NB4 (cell line): ENCODE data around the gene CROCC.
A peak's percentile ranks its signal among the peaks of the same experiment; 100 is the strongest.
"Not testable (repeated sequence)": the region's sequence is repeated elsewhere in the genome, so short reads cannot be mapped to it uniquely, and the experiment has no call there.

Experiments used
- DNase-seq: peaks from one replicate; pipeline ENCODE4 v3.0.0; 2010; ENCODE audit warnings: low read depth
- H3K4me3 ChIP-seq: one replicate; pipeline ENCODE4 v1.5.1; 2011; ENCODE audit warnings: mild to moderate bottlenecking, low read depth, low read length, moderate library complexity
- CTCF ChIP-seq: IDR thresholded peaks from one replicate; pipeline ENCODE4 v1.5.1; 2012; ENCODE audit warnings: low read depth, low read length
- MAX ChIP-seq: IDR thresholded peaks from 2 replicates; pipeline ENCODE4 v1.6.1; 2011; ENCODE audit warnings: low read depth, low read length
- MYC ChIP-seq: IDR thresholded peaks from 2 replicates; pipeline ENCODE4 v1.6.1; 2011; ENCODE audit warnings: low read depth, low read length
- POLR2A ChIP-seq: IDR thresholded peaks from 2 replicates; pipeline ENCODE4 v1.6.1; 2011; ENCODE audit warnings: mild to moderate bottlenecking; ENCODE audit not compliant: insufficient read length; ENCODE audit errors: extremely low read depth

Gene CROCC

DNA sequence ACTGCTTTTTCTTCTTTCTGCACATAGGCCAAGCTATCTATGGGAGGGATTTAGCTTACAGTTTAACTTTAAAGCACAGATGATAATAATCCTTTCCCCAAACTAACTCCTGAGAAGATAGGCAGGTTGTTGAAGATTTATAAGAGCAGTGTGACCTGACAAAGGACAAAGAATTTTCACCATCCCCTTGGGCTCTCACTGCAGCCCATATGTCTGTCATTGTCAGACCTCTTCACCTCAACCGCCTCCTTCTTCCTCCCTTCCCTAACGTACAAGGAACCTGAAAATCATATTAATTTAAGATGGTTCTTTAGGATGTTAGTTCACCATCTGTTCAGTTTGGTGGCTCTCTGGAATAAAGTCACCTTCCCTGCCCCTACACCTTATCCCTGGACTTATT, 21.0 kb upstream of the CROCC start:
- no peak for DNase-seq
- no peak overlapping the region for H3K4me3 ChIP-seq
- no peak for TF ChIP-seq MYC
- TF ChIP-seq POLR2A: no peak
- TF ChIP-seq CTCF: no peak
- TF ChIP-seq MAX: no peak

DNA sequence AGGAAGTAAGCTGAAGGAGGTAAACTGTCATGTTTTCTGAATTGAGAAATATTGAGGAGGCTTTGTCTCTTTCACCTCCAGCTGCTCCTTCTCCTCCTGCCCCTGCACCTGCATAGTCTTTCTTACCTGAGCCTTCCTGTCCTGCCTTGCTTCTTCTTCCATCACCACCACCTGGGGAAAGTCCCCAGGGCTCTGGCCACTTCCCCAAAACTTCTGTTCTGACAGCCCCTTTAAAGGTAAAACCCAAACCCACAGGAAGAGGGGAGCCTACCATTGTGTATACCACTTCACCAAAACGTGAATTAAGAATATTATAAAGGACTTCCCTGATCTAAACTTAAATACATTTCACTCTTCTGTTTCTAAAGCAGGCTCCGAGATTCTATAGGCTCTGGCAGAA, 20.4 kb upstream of the CROCC start:
- not testable (repeated sequence) for H3K4me3 ChIP-seq, DNase-seq

DNA sequence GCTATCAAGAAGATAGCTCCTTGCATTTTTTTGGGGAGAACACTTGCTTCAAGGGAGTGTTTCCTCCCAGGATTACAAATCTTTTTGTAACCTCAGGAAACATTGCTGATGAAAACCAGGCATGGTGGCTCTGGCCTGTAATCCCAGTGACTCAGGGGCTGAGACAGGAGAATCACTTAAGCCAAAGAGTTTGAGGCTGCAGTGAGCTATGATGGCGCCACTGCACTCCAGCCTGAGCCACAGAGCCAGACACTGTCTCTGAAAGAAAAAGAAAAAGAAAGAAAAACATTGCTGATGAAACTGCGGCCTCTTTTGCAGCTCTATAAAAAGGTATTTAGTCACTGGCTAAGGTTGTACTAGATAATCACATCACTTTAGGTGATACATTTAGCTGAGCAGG, 18.7 kb upstream of the CROCC start:
- peak; percentile 55 for DNase-seq
- TF ChIP-seq MAX (no peak), CTCF (no peak), MYC (no peak), POLR2A (no peak)
- H3K4me3 ChIP-seq: peak overlapping the region; percentile 80

DNA sequence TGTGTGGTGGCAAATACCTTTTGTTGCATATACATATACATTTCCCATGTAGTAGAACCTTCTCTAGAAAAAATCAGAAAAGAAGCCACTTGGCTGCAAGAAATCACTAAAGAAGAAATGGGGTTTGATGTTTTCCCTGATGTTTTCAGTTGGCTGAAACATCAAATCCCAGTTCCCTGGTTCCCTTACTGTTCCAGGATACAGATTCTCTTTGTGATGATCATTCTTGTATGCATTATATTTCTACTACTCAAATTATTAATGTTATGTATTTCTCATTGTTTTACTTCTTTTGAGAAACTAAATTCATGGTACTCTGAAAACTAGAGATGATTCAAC, 18.3 kb upstream of the CROCC start:
- TF ChIP-seq CTCF (no peak), POLR2A (no peak), MAX (no peak), MYC (no peak)
- DNase-seq: no peak
- H3K4me3 ChIP-seq: peak overlapping the region; percentile 80

DNA sequence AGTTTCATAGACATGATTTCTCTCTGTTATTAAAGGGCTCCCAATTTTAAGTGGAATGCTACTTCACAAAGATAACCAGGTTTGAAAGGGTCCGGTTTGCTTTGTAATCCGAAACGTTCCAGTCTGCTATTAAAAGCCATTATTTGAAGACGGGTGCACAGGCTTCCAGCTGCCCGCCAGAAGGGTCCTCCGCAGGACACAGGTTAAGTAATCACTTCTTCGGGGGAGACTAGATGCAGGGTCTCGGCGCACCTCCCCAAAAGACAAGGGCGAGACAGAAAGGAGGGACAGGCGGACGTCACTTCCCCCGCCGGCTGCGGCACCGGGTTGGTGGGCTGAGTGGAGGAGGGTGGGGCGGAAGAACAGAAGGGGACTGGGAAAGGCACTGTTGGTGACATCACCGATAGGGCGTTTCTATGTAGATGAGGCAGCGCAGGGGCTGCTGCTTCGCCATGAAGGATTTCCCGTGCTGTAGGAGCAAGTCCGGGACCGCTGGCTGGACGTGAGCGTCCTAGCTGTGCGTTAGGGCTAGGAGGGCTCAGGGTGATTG, 17.1 kb upstream of the CROCC start:
- H3K4me3 ChIP-seq: peak overlapping the region; percentile 80
- DNase-seq: peak; percentile 99
- peak; percentile 82 for TF ChIP-seq POLR2A
- no peak for TF ChIP-seq MYC
- no peak for TF ChIP-seq CTCF
- no peak for TF ChIP-seq MAX

- peak; percentile 91 for DNase-seq
- TF ChIP-seq CTCF (no peak), POLR2A (peak; percentile 88), MAX (peak; percentile 90), MYC (peak; percentile 85)
- peak overlapping the region; percentile 55 for H3K4me3 ChIP-seq
Measured at GRCh38 chr1:16905110-16905867, 16.4 kb upstream of the CROCC start.
